ENCODE measurements around the gene MAD1L1.

Gene MAD1L1

GRCh38 chr7:1942243-1942940 lies 290.4 kb downstream of the MAD1L1 start:
- no peaks in the 10 kb centered on the region for H3K27me3 ChIP-seq (ENCODE audit: control insufficient read depth, insufficient read depth, low read length)
- no peak overlapping the region for H3K9ac ChIP-seq (ENCODE audit: low read depth, low read length)
- no peak overlapping the region for H3K4me3 ChIP-seq (ENCODE audit: low read depth, low read length)
- H3K4me1 ChIP-seq (ENCODE audit: control insufficient read depth, insufficient read depth, low read length) = peaks cover 4% of the 10 kb centered on the region
- no peaks in the 10 kb centered on the region for H3K9me3 ChIP-seq (ENCODE audit: control insufficient read depth, insufficient read depth, low read length)
- H3K36me3 ChIP-seq (ENCODE audit: control insufficient read depth, insufficient read depth, low read length) = no peaks in the 10 kb centered on the region

- Histone ChIP-seq H3K4me1 (ENCODE audit: control insufficient read depth, insufficient read depth, low read length) (peaks cover 4% of the 10 kb centered on the region), H3K9ac (ENCODE audit: low read depth, low read length) (no peak overlapping the region), H3K4me3 (ENCODE audit: low read depth, low read length) (no peak overlapping the region), H3K9me3 (ENCODE audit: control insufficient read depth, insufficient read depth, low read length) (no peaks in the 10 kb centered on the region), H3K27me3 (ENCODE audit: control insufficient read depth, insufficient read depth, low read length) (no peaks in the 10 kb centered on the region), H3K36me3 (ENCODE audit: control insufficient read depth, insufficient read depth, low read length) (peaks cover 2% of the 10 kb centered on the region)
Observed at GRCh38 chr7:1941464-1942242, 291.1 kb downstream of the MAD1L1 start.

GRCh38 chr7:1940863-1941262 lies 291.9 kb downstream of the MAD1L1 start:
- Histone ChIP-seq H3K4me3 (ENCODE audit: low read depth, low read length) (no peak overlapping the region), H3K9ac (ENCODE audit: low read depth, low read length) (no peak overlapping the region), H3K36me3 (ENCODE audit: control insufficient read depth, insufficient read depth, low read length) (peaks cover 5% of the 10 kb centered on the region), H3K9me3 (ENCODE audit: control insufficient read depth, insufficient read depth, low read length) (no peaks in the 10 kb centered on the region), H3K4me1 (ENCODE audit: control insufficient read depth, insufficient read depth, low read length) (peaks cover 4% of the 10 kb centered on the region), H3K27me3 (ENCODE audit: control insufficient read depth, insufficient read depth, low read length) (no peaks in the 10 kb centered on the region)

GRCh38 chr7:1940402-1940786 lies 292.4 kb downstream of the MAD1L1 start:
- Histone ChIP-seq H3K9ac (ENCODE audit: low read depth, low read length) (no peak overlapping the region), H3K36me3 (ENCODE audit: control insufficient read depth, insufficient read depth, low read length) (peaks cover 5% of the 10 kb centered on the region), H3K27me3 (ENCODE audit: control insufficient read depth, insufficient read depth, low read length) (no peaks in the 10 kb centered on the region), H3K4me3 (ENCODE audit: low read depth, low read length) (no peak overlapping the region), H3K9me3 (ENCODE audit: control insufficient read depth, insufficient read depth, low read length) (no peaks in the 10 kb centered on the region), H3K4me1 (ENCODE audit: control insufficient read depth, insufficient read depth, low read length) (peaks cover 4% of the 10 kb centered on the region)

GRCh38 chr7:1939434-1940401 lies 293.0 kb downstream of the MAD1L1 start:
- Histone ChIP-seq H3K4me1 (ENCODE audit: control insufficient read depth, insufficient read depth, low read length) (peaks cover 4% of the 10 kb centered on the region), H3K9ac (ENCODE audit: low read depth, low read length) (no peak overlapping the region), H3K36me3 (ENCODE audit: control insufficient read depth, insufficient read depth, low read length) (peaks cover 5% of the 10 kb centered on the region), H3K9me3 (ENCODE audit: control insufficient read depth, insufficient read depth, low read length) (no peaks in the 10 kb centered on the region), H3K4me3 (ENCODE audit: low read depth, low read length) (no peak overlapping the region), H3K27me3 (ENCODE audit: control insufficient read depth, insufficient read depth, low read length) (no peaks in the 10 kb centered on the region)

GRCh38 chr7:1938788-1939433 lies 293.8 kb downstream of the MAD1L1 start:
- no peak overlapping the region for H3K4me3 ChIP-seq (ENCODE audit: low read depth, low read length)
- peaks cover 5% of the 10 kb centered on the region for H3K36me3 ChIP-seq (ENCODE audit: control insufficient read depth, insufficient read depth, low read length)
- peaks cover 4% of the 10 kb centered on the region for H3K4me1 ChIP-seq (ENCODE audit: control insufficient read depth, insufficient read depth, low read length)
- no peaks in the 10 kb centered on the region for H3K9me3 ChIP-seq (ENCODE audit: control insufficient read depth, insufficient read depth, low read length)
- H3K27me3 ChIP-seq (ENCODE audit: control insufficient read depth, insufficient read depth, low read length) = no peaks in the 10 kb centered on the region
- no peak overlapping the region for H3K9ac ChIP-seq (ENCODE audit: low read depth, low read length)

GRCh38 chr7:1937252-1937605 lies 295.5 kb downstream of the MAD1L1 start:
- H3K4me3 ChIP-seq (ENCODE audit: low read depth, low read length) = no peak overlapping the region
- no peaks in the 10 kb centered on the region for H3K27me3 ChIP-seq (ENCODE audit: control insufficient read depth, insufficient read depth, low read length)
- peaks cover 5% of the 10 kb centered on the region for H3K36me3 ChIP-seq (ENCODE audit: control insufficient read depth, insufficient read depth, low read length)
- H3K9me3 ChIP-seq (ENCODE audit: control insufficient read depth, insufficient read depth, low read length) = no peaks in the 10 kb centered on the region
- no peaks in the 10 kb centered on the region for H3K4me1 ChIP-seq (ENCODE audit: control insufficient read depth, insufficient read depth, low read length)
- H3K9ac ChIP-seq (ENCODE audit: low read depth, low read length) = no peak overlapping the region

- Histone ChIP-seq H3K4me1 (ENCODE audit: control insufficient read depth, insufficient read depth, low read length) (no peaks in the 10 kb centered on the region), H3K27me3 (ENCODE audit: control insufficient read depth, insufficient read depth, low read length) (no peaks in the 10 kb centered on the region), H3K9me3 (ENCODE audit: control insufficient read depth, insufficient read depth, low read length) (no peaks in the 10 kb centered on the region), H3K36me3 (ENCODE audit: control insufficient read depth, insufficient read depth, low read length) (peaks cover 5% of the 10 kb centered on the region), H3K9ac (ENCODE audit: low read depth, low read length) (no peak overlapping the region), H3K4me3 (ENCODE audit: low read depth, low read length) (no peak overlapping the region)
Observed at GRCh38 chr7:1936531-1937251, 296.1 kb downstream of the MAD1L1 start.

GRCh38 chr7:1936006-1936310 lies 296.8 kb downstream of the MAD1L1 start:
- H3K36me3 ChIP-seq (ENCODE audit: control insufficient read depth, insufficient read depth, low read length) = peaks cover 5% of the 10 kb centered on the region
- no peaks in the 10 kb centered on the region for H3K27me3 ChIP-seq (ENCODE audit: control insufficient read depth, insufficient read depth, low read length)
- H3K9me3 ChIP-seq (ENCODE audit: control insufficient read depth, insufficient read depth, low read length) = no peaks in the 10 kb centered on the region
- H3K4me3 ChIP-seq (ENCODE audit: low read depth, low read length) = no peak overlapping the region
- no peaks in the 10 kb centered on the region for H3K4me1 ChIP-seq (ENCODE audit: control insufficient read depth, insufficient read depth, low read length)
- H3K9ac ChIP-seq (ENCODE audit: low read depth, low read length) = no peak overlapping the region

GRCh38 chr7:1935176-1936005 lies 297.4 kb downstream of the MAD1L1 start:
- Histone ChIP-seq H3K4me3 (ENCODE audit: low read depth, low read length) (no peak overlapping the region), H3K9ac (ENCODE audit: low read depth, low read length) (no peak overlapping the region), H3K4me1 (ENCODE audit: control insufficient read depth, insufficient read depth, low read length) (no peaks in the 10 kb centered on the region), H3K36me3 (ENCODE audit: control insufficient read depth, insufficient read depth, low read length) (peaks cover 5% of the 10 kb centered on the region), H3K27me3 (ENCODE audit: control insufficient read depth, insufficient read depth, low read length) (no peaks in the 10 kb centered on the region), H3K9me3 (ENCODE audit: control insufficient read depth, insufficient read depth, low read length) (no peaks in the 10 kb centered on the region)
